Activated CD8-positive, alpha-beta T cell treated with anti-CD3 and anti-CD28 coated beads for 36 hours (primary cell): ENCODE data around the gene DNMT3A. TPM values are rescaled to one million over a fixed set of nuclear protein-coding genes. Genes with fewer than 3 reads are reported as not detected.

ENCODE experiments used
- ATAC-seq: fragments of 200-7000 bp; cut with Tn5 transposase; one replicate; pipeline ENCODE4 v1.10.0; 2021; ENCODE audit warnings: mild to moderate bottlenecking, moderate library complexity
- CTCF ChIA-PET: fragments of 350-600 bp; sonication (Branson Sonifier 250); formaldehyde crosslinking; loops from one replicate; lab custom pipeline; 2021; ENCODE audit warnings: antibody characterized with exemption; lab: Charles Lee
- POLR2A ChIA-PET: fragments of 350-600 bp; sonication (Branson Sonifier 250); formaldehyde crosslinking; loops from one replicate; lab custom pipeline; 2021; ENCODE audit warnings: antibody characterized with exemption; lab: Charles Lee
- DNase-seq: peaks from one replicate; pipeline ENCODE4 v3.0.0-alpha.2; 2020
- H3K27ac Mint-ChIP-seq: one replicate; pipeline ENCODE4 v1.8.0; 2021; ENCODE audit warnings: mild to moderate bottlenecking, mixed read lengths
- H3K27me3 Mint-ChIP-seq: one replicate; pipeline ENCODE4 v1.8.0; 2021; ENCODE audit warnings: mixed read lengths
- H3K36me3 Mint-ChIP-seq: one replicate; pipeline ENCODE4 v1.8.0; 2021; ENCODE audit warnings: low read depth, mixed read lengths
- H3K4me1 Mint-ChIP-seq: one replicate; pipeline ENCODE4 v1.8.0; 2021; ENCODE audit warnings: low read depth, mixed read lengths
- H3K4me3 Mint-ChIP-seq: one replicate; pipeline ENCODE4 v1.8.0; 2021; ENCODE audit warnings: mild to moderate bottlenecking, moderate library complexity, mixed read lengths
- H3K9me3 Mint-ChIP-seq: one replicate; pipeline ENCODE4 v1.8.0; 2021; ENCODE audit warnings: mixed read lengths
- CTCF ChIP-seq: fragments of 200-600 bp; IDR thresholded peaks from one replicate; pipeline ENCODE4 v1.8.0; 2022; ENCODE audit warnings: antibody characterized with exemption, mild to moderate bottlenecking
- intact Hi-C: fragments of 100-400 bp; cut with micrococcal nuclease; formaldehyde crosslinking; loops from one replicate; pipeline ENCODE4 v1.10.0; 2022
- total RNA-seq, 2 experiments: library from RNA; stranded (reverse); gene quantifications; one replicate each; pipeline ENCODE4 v1.2.3, GENCODE V29; 2021

DNMT3A gene
- total RNA-seq, 2 experiments from 2014 or later: 84.8 to 97.8 TPM

GRCh38 chr2:25294573-25295462 lies 46.9 kb downstream of the DNMT3A start:
- DNase-seq (peak; percentile 90), ATAC-seq (peak; percentile 94)
- ChIA-PET CTCF (interaction anchor here (1.1 to 2.8 kb wide), 6 partner anchors 11 to 68 kb away, joined by 3 to 26 read pairs (median 6); no protein-coding TSS in a partner anchor), POLR2A (interaction anchor here (0.5 to 3.6 kb wide), 8 partner anchors 8 to 85 kb away, joined by 3 to 20 read pairs (median 3); no protein-coding TSS in a partner anchor)
- H3K27me3 Mint-ChIP-seq: no peaks in the 10 kb centered on the region
- peak overlapping the region; percentile 89 for H3K27ac Mint-ChIP-seq
- intact Hi-C loops: no loop called here
- H3K4me1 Mint-ChIP-seq: peaks cover 71% of the 10 kb centered on the region
- TF ChIP-seq CTCF: no peak
- H3K36me3 Mint-ChIP-seq: peaks cover 46% of the 10 kb centered on the region
- H3K9me3 Mint-ChIP-seq: no peaks in the 10 kb centered on the region
- peak overlapping the region; percentile 63 for H3K4me3 Mint-ChIP-seq

GRCh38 chr2:25293958-25294562 lies 47.7 kb downstream of the DNMT3A start:
- Mint-ChIP-seq H3K27me3 (no peaks in the 10 kb centered on the region), H3K9me3 (no peaks in the 10 kb centered on the region), H3K27ac (peak overlapping the region; percentile 89), H3K36me3 (peaks cover 41% of the 10 kb centered on the region), H3K4me1 (peaks cover 68% of the 10 kb centered on the region), H3K4me3 (peak overlapping the region; percentile 63)
- DNase-seq (peak; percentile 65), ATAC-seq (peak; percentile 34)
- TF ChIP-seq CTCF: no peak
- intact Hi-C loops: no loop called here
- ChIA-PET CTCF (interaction anchor here (1.3 to 2.8 kb wide), 6 partner anchors 8 to 69 kb away, joined by 3 to 26 read pairs (median 6); no protein-coding TSS in a partner anchor), POLR2A (interaction anchor here (0.5 to 3.6 kb wide), 4 partner anchors 18 to 69 kb away, joined by 3 to 20 read pairs (median 8); no protein-coding TSS in a partner anchor)

DNA sequence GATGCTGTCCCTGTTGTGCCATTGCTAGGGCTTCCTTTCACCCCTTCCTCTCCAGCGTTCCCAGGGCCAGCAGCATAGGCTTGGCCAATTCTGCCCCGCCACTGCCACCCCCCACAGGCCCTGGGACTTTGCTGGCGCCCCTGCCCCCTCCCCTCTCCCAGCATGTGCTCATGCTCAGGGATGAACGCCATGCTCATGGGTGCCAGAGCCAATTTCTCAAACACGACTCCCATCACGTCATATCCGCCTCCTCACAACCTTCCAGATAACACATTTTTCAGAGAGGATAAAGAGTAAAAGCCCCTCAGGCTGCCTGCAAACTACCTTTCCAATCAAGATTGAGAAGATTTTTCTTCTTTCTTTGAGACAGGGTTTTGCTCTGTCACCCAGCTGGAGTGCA lies 48.6 kb downstream of the DNMT3A start:
- H3K27ac Mint-ChIP-seq: peak overlapping the region; percentile 66
- no peak for DNase-seq
- no peak for TF ChIP-seq CTCF

DNA sequence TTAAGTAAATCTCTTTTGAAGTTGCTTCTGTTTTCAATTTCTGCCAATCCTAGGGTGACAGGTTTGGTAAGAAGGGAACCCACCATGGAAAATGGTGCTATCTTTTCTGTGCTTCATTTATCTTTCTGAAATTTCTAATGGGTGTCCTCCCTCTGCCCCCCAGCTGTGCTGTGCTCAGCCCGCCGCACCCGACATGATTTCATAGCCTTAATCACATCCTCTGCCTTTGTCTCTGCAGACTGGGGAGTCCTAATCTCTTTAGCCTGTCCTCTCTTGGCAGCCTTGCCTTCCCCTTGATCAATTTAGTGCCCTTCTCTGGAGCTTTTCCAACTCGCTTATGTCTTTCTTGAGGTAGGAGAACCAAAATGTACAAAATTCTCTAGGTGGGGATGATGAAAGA lies 49.3 kb downstream of the DNMT3A start:
- intact Hi-C loops: no loop called here
- H3K36me3 Mint-ChIP-seq: peaks cover 40% of the 10 kb centered on the region
- POLR2A ChIA-PET: interaction anchor here (0.9 to 3.6 kb wide), 5 partner anchors 9 to 22 kb away, joined by 3 to 20 read pairs (median 5); no protein-coding TSS in a partner anchor

More for the DNA sequence above, 48.6 kb downstream of the DNMT3A start:
- H3K9me3 Mint-ChIP-seq: no peaks in the 10 kb centered on the region
- H3K4me3 Mint-ChIP-seq: no peak overlapping the region
- intact Hi-C loops: no loop called here
- peaks cover 66% of the 10 kb centered on the region for H3K4me1 Mint-ChIP-seq
- CTCF ChIA-PET: interaction anchor here (1.2 to 2.8 kb wide), 3 partner anchors 9 to 16 kb away, joined by 3 to 26 read pairs (median 4); no protein-coding TSS in a partner anchor
- no peak for ATAC-seq
- POLR2A ChIA-PET: interaction anchor here (1.2 to 3.6 kb wide), 3 partner anchors 8 to 21 kb away, joined by 4 to 20 read pairs (median 10); no protein-coding TSS in a partner anchor
- no peaks in the 10 kb centered on the region for H3K27me3 Mint-ChIP-seq
- H3K36me3 Mint-ChIP-seq: peaks cover 41% of the 10 kb centered on the region

More for the DNA sequence above, 49.3 kb downstream of the DNMT3A start:
- H3K27ac Mint-ChIP-seq: peak overlapping the region; percentile 66
- CTCF ChIA-PET: interaction anchor here (0.6 to 2.1 kb wide), 4 partner anchors 10 to 17 kb away, joined by 3 to 5 read pairs (median 4); no protein-coding TSS in a partner anchor
- H3K4me3 Mint-ChIP-seq: no peak overlapping the region
- H3K9me3 Mint-ChIP-seq: no peaks in the 10 kb centered on the region
- DNase-seq (no peak), ATAC-seq (no peak)
- no peak for TF ChIP-seq CTCF
- H3K27me3 Mint-ChIP-seq: no peaks in the 10 kb centered on the region
- peaks cover 63% of the 10 kb centered on the region for H3K4me1 Mint-ChIP-seq
